Fibroblast of peridontal ligament (primary cell): ENCODE data around the gene GDPD4.
"Not testable (repeated sequence)": the region's sequence is repeated elsewhere in the genome, so short reads cannot be mapped to it uniquely, and the experiment has no call there.

Source experiments
- DNase-seq: peaks from one replicate; pipeline ENCODE4 v3.0.0-alpha.2; 2010; ENCODE audit errors: extremely low read depth

Gene GDPD4

GRCh38 chr11:77301510-77301909 is at the start of gene GDPD4:
TSS of gene GDPD4 (minus strand) at chr11:77301686. CDS start at chr11:77285137, 16,549 bp downstream.
- no peak for DNase-seq

GRCh38 chr11:77347948-77348347 is 46.5 kb upstream of the GDPD4 start:
- DNase-seq: no peak

GRCh38 chr11:77346906-77347603 is 45.6 kb upstream of the GDPD4 start:
- DNase-seq: peak; percentile 63

GRCh38 chr11:77345621-77346020 is 44.1 kb upstream of the GDPD4 start:
- DNase-seq: peak; percentile 5

- DNase-seq: no peak
These were observed 39.0 kb upstream of the GDPD4 start for GRCh38 chr11:77340501-77340900.

GRCh38 chr11:77332259-77332658 is 30.8 kb upstream of the GDPD4 start:
- DNase-seq: no peak

- no peak for DNase-seq
These were observed 23.7 kb upstream of the GDPD4 start for GRCh38 chr11:77325159-77325558.

GRCh38 chr11:77324508-77324907 is 23.0 kb upstream of the GDPD4 start:
- DNase-seq: peak; percentile 42

GRCh38 chr11:77322926-77323590 is 21.6 kb upstream of the GDPD4 start:
- DNase-seq: peak; percentile 21

GRCh38 chr11:77322506-77322905 is 21.0 kb upstream of the GDPD4 start:
- DNase-seq: peak; percentile 72

- DNase-seq: no peak
These were observed 18.9 kb upstream of the GDPD4 start for GRCh38 chr11:77320351-77320750.

GRCh38 chr11:77318600-77318999 is 17.1 kb upstream of the GDPD4 start:
- no peak for DNase-seq

GRCh38 chr11:77316733-77317342 is 15.4 kb upstream of the GDPD4 start:
- no peak for DNase-seq

- no peak for DNase-seq
These were observed 10.6 kb upstream of the GDPD4 start for GRCh38 chr11:77312107-77312506.

GRCh38 chr11:77311701-77312100 is 10.2 kb upstream of the GDPD4 start:
- no peak for DNase-seq

GRCh38 chr11:77310721-77311120 is 9.2 kb upstream of the GDPD4 start:
- DNase-seq: no peak

- DNase-seq: no peak
These were observed 8.1 kb upstream of the GDPD4 start for GRCh38 chr11:77309401-77310085.

- no peak for DNase-seq
These were observed 7.4 kb upstream of the GDPD4 start for GRCh38 chr11:77308838-77309237.

GRCh38 chr11:77303328-77303727 is 1.8 kb upstream of the GDPD4 start:
- DNase-seq: no peak

GRCh38 chr11:77302752-77303151 is 1.3 kb upstream of the GDPD4 start:
- no peak for DNase-seq

- no peak for DNase-seq
These were observed 791 bp downstream of the GDPD4 start for GRCh38 chr11:77300695-77301094.

- DNase-seq: not testable (repeated sequence)
These were observed 1.5 kb downstream of the GDPD4 start for GRCh38 chr11:77300028-77300427.
